ENCODE results near the gene PRPF40A. TPM values are rescaled to one million over a fixed set of nuclear protein-coding genes. Genes with fewer than 3 reads are reported as not detected.
A peak's percentile ranks its signal among the peaks of the same experiment; 100 is the strongest.

PRPF40A gene
- total and polyA plus RNA-seq, 2 of the 13 experiments (the other 11 are each of a cell fraction or from before 2014, with no cell fraction given) = 146 to 207 TPM

DNA sequence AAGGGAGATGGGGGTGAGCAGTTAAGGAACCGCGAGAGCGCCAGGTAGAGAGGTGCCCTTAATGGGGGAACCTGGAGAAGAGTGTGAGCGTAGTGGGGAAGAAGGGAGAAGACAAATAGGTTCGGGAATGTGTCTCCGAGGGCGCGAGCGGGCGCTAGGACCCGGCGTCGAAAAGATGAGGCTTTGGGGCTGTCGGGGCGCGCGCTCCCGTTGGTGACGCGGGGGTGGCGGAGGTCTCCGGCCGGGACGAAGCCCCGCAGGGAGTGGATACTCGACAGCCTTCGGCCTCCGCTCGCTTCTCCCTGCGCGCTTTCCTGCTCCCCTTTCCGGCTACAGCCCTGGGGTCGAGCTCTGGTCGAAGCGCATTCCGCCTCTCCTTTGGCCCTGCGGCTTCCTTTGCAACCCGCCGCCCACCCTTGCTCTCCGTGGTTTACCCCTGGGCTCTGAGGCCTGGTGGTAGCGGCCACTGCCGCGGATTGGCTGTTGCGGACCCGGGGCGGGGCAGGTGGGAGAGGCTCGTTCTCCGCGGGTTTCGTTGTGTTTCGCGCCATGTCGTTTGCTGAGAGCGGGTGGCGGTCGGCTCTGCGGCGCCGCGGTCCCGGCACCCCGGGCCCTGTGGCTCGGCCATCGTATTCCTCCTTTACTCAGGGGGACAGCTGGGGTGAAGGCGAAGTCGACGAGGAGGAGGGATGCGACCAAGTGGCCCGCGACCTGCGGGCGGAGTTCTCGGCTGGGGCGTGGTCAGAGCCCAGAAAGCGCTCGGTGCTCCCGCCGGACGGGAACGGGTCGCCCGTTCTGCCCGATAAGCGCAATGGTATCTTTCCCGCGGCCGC lies 1.0 kb upstream of the PRPF40A start, which contains the start of gene ARL6IP6 (continued):
- TF ChIP-seq, protein P1, sequence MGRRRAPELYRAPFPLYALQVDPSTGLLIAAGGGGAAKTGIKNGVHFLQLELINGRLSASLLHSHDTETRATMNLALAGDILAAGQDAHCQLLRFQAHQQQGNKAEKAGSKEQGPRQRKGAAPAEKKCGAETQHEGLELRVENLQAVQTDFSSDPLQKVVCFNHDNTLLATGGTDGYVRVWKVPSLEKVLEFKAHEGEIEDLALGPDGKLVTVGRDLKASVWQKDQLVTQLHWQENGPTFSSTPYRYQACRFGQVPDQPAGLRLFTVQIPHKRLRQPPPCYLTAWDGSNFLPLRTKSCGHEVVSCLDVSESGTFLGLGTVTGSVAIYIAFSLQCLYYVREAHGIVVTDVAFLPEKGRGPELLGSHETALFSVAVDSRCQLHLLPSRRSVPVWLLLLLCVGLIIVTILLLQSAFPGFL (CRISPR knock-in tag; IDR thresholded peaks at IDR 0.05) = 0 out of 2 replicates have a peak, but pooled peaks have one; percentile 18
- TF ChIP-seq TBX3 (IDR thresholded peaks at IDR 0.05; ENCODE audit: borderline replicate concordance) (peak; percentile 85), KLF13 (CRISPR knock-in tag; IDR thresholded peaks at IDR 0.05) (peak; percentile 87; the same call in 1 of the 2 replicates), BCL6 (CRISPR knock-in tag; IDR thresholded peaks at IDR 0.05) (no peak), ZFP82 (CRISPR knock-in tag; IDR thresholded peaks at IDR 0.05; ENCODE audit: borderline replicate concordance) (peak; percentile 96), TCF12 (IDR thresholded peaks at IDR 0.05) (no peak), TCF12 (CRISPR knock-in tag; IDR thresholded peaks at IDR 0.05) (peak; percentile 89), CHD2 (IDR thresholded peaks at IDR 0.05; ENCODE audit: low read depth, low read length) (peak; percentile 44; the same call in 1 of the 2 replicates), RBM22 (optimal IDR thresholded peaks at IDR 0.05; ENCODE audit: low read length) (no peak), KMT2B (CRISPR knock-in tag; IDR thresholded peaks at IDR 0.05) (peak; percentile 77; the same call in 1 of the 2 replicates), ZNF672 (CRISPR knock-in tag; IDR thresholded peaks at IDR 0.05) (no peak), ZBTB7B (CRISPR knock-in tag; IDR thresholded peaks at IDR 0.05) (0 out of 2 replicates have a peak, but pooled peaks have one; percentile 53), YEATS4 (CRISPR knock-in tag; IDR thresholded peaks at IDR 0.05; ENCODE audit: borderline replicate concordance) (peak; percentile 96), BRD4 (CRISPR knock-in tag; IDR thresholded peaks at IDR 0.05) (no peak; the same call in 1 of the 2 replicates)
- TF ChIP-seq, protein P2, sequence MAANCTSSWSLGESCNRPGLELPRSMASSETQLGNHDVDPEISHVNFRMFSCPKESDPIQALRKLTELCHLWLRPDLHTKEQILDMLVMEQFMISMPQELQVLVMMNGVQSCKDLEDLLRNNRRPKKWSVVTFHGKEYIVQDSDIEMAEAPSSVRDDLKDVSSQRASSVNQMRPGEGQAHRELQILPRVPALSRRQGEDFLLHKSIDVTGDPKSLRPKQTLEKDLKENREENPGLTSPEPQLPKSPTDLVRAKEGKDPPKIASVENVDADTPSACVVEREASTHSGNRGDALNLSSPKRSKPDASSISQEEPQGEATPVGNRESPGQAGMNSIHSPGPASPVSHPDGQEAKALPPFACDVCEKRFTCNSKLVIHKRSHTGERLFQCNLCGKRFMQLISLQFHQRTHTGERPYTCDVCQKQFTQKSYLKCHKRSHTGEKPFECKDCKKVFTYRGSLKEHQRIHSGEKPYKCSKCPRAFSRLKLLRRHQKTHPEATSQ (CRISPR knock-in tag; IDR thresholded peaks at IDR 0.05; ENCODE audit: borderline replicate concordance) = peak; percentile 87
- TF ChIP-seq, protein P3, sequence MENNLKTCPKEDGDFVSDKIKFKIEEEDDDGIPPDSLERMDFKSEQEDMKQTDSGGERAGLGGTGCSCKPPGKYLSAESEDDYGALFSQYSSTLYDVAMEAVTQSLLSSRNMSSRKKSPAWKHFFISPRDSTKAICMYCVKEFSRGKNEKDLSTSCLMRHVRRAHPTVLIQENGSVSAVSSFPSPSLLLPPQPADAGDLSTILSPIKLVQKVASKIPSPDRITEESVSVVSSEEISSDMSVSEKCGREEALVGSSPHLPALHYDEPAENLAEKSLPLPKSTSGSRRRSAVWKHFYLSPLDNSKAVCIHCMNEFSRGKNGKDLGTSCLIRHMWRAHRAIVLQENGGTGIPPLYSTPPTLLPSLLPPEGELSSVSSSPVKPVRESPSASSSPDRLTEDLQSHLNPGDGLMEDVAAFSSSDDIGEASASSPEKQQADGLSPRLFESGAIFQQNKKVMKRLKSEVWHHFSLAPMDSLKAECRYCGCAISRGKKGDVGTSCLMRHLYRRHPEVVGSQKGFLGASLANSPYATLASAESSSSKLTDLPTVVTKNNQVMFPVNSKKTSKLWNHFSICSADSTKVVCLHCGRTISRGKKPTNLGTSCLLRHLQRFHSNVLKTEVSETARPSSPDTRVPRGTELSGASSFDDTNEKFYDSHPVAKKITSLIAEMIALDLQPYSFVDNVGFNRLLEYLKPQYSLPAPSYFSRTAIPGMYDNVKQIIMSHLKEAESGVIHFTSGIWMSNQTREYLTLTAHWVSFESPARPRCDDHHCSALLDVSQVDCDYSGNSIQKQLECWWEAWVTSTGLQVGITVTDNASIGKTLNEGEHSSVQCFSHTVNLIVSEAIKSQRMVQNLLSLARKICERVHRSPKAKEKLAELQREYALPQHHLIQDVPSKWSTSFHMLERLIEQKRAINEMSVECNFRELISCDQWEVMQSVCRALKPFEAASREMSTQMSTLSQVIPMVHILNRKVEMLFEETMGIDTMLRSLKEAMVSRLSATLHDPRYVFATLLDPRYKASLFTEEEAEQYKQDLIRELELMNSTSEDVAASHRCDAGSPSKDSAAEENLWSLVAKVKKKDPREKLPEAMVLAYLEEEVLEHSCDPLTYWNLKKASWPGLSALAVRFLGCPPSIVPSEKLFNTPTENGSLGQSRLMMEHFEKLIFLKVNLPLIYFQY (CRISPR knock-in tag; IDR thresholded peaks at IDR 0.05; ENCODE audit: borderline replicate concordance) = peak; percentile 43; the same call in 1 of the 2 replicates
- TF ChIP-seq, protein P4, sequence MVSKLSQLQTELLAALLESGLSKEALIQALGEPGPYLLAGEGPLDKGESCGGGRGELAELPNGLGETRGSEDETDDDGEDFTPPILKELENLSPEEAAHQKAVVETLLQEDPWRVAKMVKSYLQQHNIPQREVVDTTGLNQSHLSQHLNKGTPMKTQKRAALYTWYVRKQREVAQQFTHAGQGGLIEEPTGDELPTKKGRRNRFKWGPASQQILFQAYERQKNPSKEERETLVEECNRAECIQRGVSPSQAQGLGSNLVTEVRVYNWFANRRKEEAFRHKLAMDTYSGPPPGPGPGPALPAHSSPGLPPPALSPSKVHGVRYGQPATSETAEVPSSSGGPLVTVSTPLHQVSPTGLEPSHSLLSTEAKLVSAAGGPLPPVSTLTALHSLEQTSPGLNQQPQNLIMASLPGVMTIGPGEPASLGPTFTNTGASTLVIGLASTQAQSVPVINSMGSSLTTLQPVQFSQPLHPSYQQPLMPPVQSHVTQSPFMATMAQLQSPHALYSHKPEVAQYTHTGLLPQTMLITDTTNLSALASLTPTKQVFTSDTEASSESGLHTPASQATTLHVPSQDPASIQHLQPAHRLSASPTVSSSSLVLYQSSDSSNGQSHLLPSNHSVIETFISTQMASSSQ (IDR thresholded peaks at IDR 0.05; ENCODE audit: low read depth) = 0 out of 2 replicates have a peak, but pooled peaks have one; percentile 47
- TF ChIP-seq, protein P4 (CRISPR knock-in tag; IDR thresholded peaks at IDR 0.05; ENCODE audit: borderline replicate concordance) = peak; percentile 6; the same call in 1 of the 2 replicates

All from HepG2 (cell line).